Caco-2 (cell line): ENCODE results near the gene PLD3. TPM values are rescaled to one million over a fixed set of nuclear protein-coding genes. Genes with fewer than 3 reads are reported as not detected.

Source experiments
- BruUV-seq: library from RNA; stranded (reverse); fragments of 400-500 nt; replicated peaks from 2 replicates; lab custom pipeline; 2021; lab: Mats Ljungman, UMichigan
- CTCF ChIA-PET: fragments of 300-600 bp; sonication (Branson Sonifier 250); formaldehyde crosslinking; loops from one replicate; lab custom pipeline; 2022; ENCODE audit warnings: antibody characterized with exemption; lab: Charles Lee
- POLR2A ChIA-PET: fragments of 300-600 bp; sonication (Branson Sonifier 250); formaldehyde crosslinking; loops from one replicate; lab custom pipeline; 2022; ENCODE audit warnings: antibody characterized with exemption; lab: Charles Lee
- DNase-seq, 2 experiments: peaks; one replicate each; pipeline versions ENCODE4 v3.0.0 to v3.0.0-alpha.2; 2020 to 2022
- H3K27me3 ChIP-seq: replicated peaks from 2 replicates; pipeline ENCODE4 v1.6.0; 2011; ENCODE audit warnings: low read length; ENCODE audit not compliant: control insufficient read depth, insufficient read depth
- H3K36me3 ChIP-seq: 2 replicates; pipeline ENCODE4 v1.5.1; 2011; ENCODE audit warnings: low read length; ENCODE audit not compliant: control insufficient read depth, insufficient read depth
- H3K4me1 ChIP-seq: fragments of 250-450 bp; sonication (Bioruptor Pico); 2 replicates; pipeline ENCODE4 v1.5.1; 2020; ENCODE audit warnings: mild to moderate bottlenecking
- H3K4me3 ChIP-seq: 2 replicates; pipeline ENCODE4 v1.5.1; 2011; ENCODE audit warnings: low read depth, mild to moderate bottlenecking, control low read depth, low read length
- H3K9me3 ChIP-seq: fragments of 250-450 bp; sonication (Bioruptor Pico); 2 replicates; pipeline ENCODE4 v1.5.1; 2020; ENCODE audit warnings: mild to moderate bottlenecking, moderate library complexity
- H3K27ac Mint-ChIP-seq: one replicate; pipeline ENCODE4 v1.8.0; 2022; ENCODE audit warnings: mixed read lengths; ENCODE audit not compliant: unreplicated experiment
- H3K27me3 Mint-ChIP-seq: one replicate; pipeline ENCODE4 v1.8.0; 2022; ENCODE audit warnings: mixed read lengths; ENCODE audit not compliant: insufficient read depth, unreplicated experiment
- H3K36me3 Mint-ChIP-seq: one replicate; pipeline ENCODE4 v1.8.0; 2022; ENCODE audit warnings: mild to moderate bottlenecking, mixed read lengths; ENCODE audit not compliant: insufficient read depth, unreplicated experiment
- H3K4me1 Mint-ChIP-seq: one replicate; pipeline ENCODE4 v1.8.0; 2022; ENCODE audit warnings: low read depth, mixed read lengths; ENCODE audit not compliant: unreplicated experiment
- H3K4me3 Mint-ChIP-seq: one replicate; pipeline ENCODE4 v1.8.0; 2022; ENCODE audit warnings: mild to moderate bottlenecking, moderate library complexity, mixed read lengths; ENCODE audit not compliant: unreplicated experiment
- H3K9me3 Mint-ChIP-seq: one replicate; pipeline ENCODE4 v1.8.0; 2022; ENCODE audit warnings: mixed read lengths; ENCODE audit not compliant: unreplicated experiment
- CTCF ChIP-seq, 2 experiments: fragments of 200-600 bp in 1 of 2; IDR thresholded peaks; 1 replicate in 1 of 2; 2 replicates in 1 of 2; pipeline versions ENCODE4 v1.5.1 to v1.8.0; 2011 to 2022; ENCODE audit warnings: antibody characterized with exemption in 1 of 2, control low read depth in 1 of 2, inconsistent platforms in 1 of 2, low read depth in 1 of 2, low read length in 1 of 2, mild to moderate bottlenecking in 1 of 2, moderate library complexity in 1 of 2; ENCODE audit not compliant: insufficient read depth in 1 of 2, severe bottlenecking in 1 of 2, unreplicated experiment in 1 of 2
- intact Hi-C: fragments of 100-400 bp; cut with micrococcal nuclease; formaldehyde crosslinking; loops from one replicate; pipeline ENCODE4 v1.10.0; 2022; ENCODE audit not compliant: unreplicated experiment
- total RNA-seq: library from RNA; stranded (reverse); gene quantifications from 2 replicates; pipeline ENCODE4 v1.2.3, GENCODE V29; 2022

PLD3 gene
- total RNA-seq, 1 experiment from 2014 or later = 114 TPM

GRCh38 chr19:40389404-40390083 lies 41.0 kb downstream of the PLD3 start:
- Mint-ChIP-seq H3K27ac (no peak overlapping the region), H3K9me3 (no peaks in the 10 kb centered on the region), H3K27me3 (no peaks in the 10 kb centered on the region), H3K4me3 (no peak overlapping the region), H3K36me3 (no peaks in the 10 kb centered on the region), H3K4me1 (peaks cover 14% of the 10 kb centered on the region)
- TF ChIP-seq CTCF (IDR thresholded peaks at IDR 0.05; ENCODE audit: insufficient read depth in 1 of 2, low read depth in 1 of 2, low read length in 1 of 2, severe bottlenecking in 1 of 2, unreplicated experiment in 1 of 2) = no peak
- DNase-seq = no peak
- intact Hi-C loops = no loop called here
- H3K4me1 ChIP-seq = peaks cover 10% of the 10 kb centered on the region
- no peaks in the 10 kb centered on the region for H3K27me3 ChIP-seq
- ChIA-PET CTCF (no interaction called here), POLR2A (no interaction called here)
- no peaks in the 10 kb centered on the region for H3K9me3 ChIP-seq
- H3K36me3 ChIP-seq = no peaks in the 10 kb centered on the region
- H3K4me3 ChIP-seq = no peak overlapping the region
- no TSS peak for BruUV-seq

DNA sequence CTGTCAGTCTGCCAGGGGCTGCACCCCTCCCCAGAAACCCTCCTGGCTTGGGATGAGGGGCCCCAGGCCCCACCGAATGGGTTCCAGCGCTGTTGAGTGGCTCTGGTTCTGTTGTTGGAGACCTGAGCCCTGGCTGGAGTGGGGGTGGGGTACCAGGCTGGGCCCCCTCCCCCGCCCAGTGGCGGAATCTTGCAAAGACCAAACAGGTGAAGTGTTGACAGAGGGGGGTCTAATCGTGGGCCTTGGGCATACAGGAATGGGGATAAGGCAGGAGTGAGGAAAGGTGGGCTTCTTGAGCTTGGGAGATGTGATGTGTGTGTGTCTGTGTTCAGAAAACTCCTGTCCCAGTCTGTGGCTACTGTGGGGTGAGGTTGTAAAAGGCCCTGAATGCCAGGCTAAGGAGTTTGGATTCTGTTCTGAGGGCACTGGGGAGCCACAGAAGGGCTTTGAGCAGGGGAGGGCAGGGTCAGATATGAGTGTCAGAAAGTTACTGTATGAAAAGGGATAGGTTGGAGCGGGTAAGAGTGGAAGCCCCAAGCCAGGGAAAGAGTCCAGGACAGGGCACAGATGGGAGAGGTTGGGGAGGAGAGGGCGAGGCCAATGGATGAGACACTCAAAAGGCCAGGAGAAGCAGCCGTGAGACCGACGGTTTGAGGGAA lies 41.7 kb downstream of the PLD3 start, which contains the start of gene HIPK4:
TSS of gene HIPK4 (minus strand) at position 98 of the 659 bp plus-strand sequence. CDS start 279 bp downstream, outside the sequence.
- H3K36me3 Mint-ChIP-seq = no peaks in the 10 kb centered on the region
- TF ChIP-seq CTCF (IDR thresholded peaks at IDR 0.05; ENCODE audit: insufficient read depth in 1 of 2, low read depth in 1 of 2, low read length in 1 of 2, severe bottlenecking in 1 of 2, unreplicated experiment in 1 of 2) = no peak
- no peak within 1 kb of the TSS for H3K4me3 ChIP-seq
- H3K4me1 Mint-ChIP-seq = peaks cover 10% of the 10 kb centered on the region
- H3K9me3 Mint-ChIP-seq = no peaks in the 10 kb centered on the region
- H3K4me1 ChIP-seq = peaks cover 10% of the 10 kb centered on the region
- no peaks in the 10 kb centered on the region for H3K27me3 ChIP-seq
- no peak within 1 kb of the TSS for H3K4me3 Mint-ChIP-seq
- H3K27me3 Mint-ChIP-seq = no peaks in the 10 kb centered on the region
- ChIA-PET POLR2A (no interaction called here), CTCF (no interaction called here)
- no peaks in the 10 kb centered on the region for H3K36me3 ChIP-seq
- H3K9me3 ChIP-seq = no peaks in the 10 kb centered on the region
- intact Hi-C loops = no loop called here
- DNase-seq = no peak
- H3K27ac Mint-ChIP-seq = no peak within 1 kb of the TSS
- no TSS peak for BruUV-seq

- Mint-ChIP-seq H3K36me3 (no peaks in the 10 kb centered on the region), H3K4me3 (no peak overlapping the region), H3K27ac (no peak overlapping the region), H3K9me3 (no peaks in the 10 kb centered on the region), H3K27me3 (no peaks in the 10 kb centered on the region), H3K4me1 (peaks cover 8% of the 10 kb centered on the region)
- BruUV-seq = no TSS peak
- ChIA-PET POLR2A (no interaction called here), CTCF (no interaction called here)
- intact Hi-C loops = no loop called here
- Histone ChIP-seq H3K4me1 (peaks cover 10% of the 10 kb centered on the region), H3K4me3 (no peak overlapping the region), H3K36me3 (no peaks in the 10 kb centered on the region), H3K9me3 (no peaks in the 10 kb centered on the region), H3K27me3 (no peaks in the 10 kb centered on the region)
- no peak for DNase-seq
- no peak for TF ChIP-seq CTCF (IDR thresholded peaks at IDR 0.05; ENCODE audit: insufficient read depth in 1 of 2, low read depth in 1 of 2, low read length in 1 of 2, severe bottlenecking in 1 of 2, unreplicated experiment in 1 of 2)
Observed at GRCh38 chr19:40392123-40392522, 43.6 kb downstream of the PLD3 start.
